ENCODE measurements around the gene CES3.
"Not testable (repeated sequence)": the region's sequence is repeated elsewhere in the genome, so short reads cannot be mapped to it uniquely, and the experiment has no call there.

CES3 gene

GRCh38 chr16:66927918-66928649, 33.0 kb upstream of the CES3 start:
- DNase-seq = no peak

- peak; percentile 73 for DNase-seq
Observed at GRCh38 chr16:66928702-66929388, 32.2 kb upstream of the CES3 start.

- no peak for DNase-seq
Observed at GRCh38 chr16:66930189-66930588, 30.9 kb upstream of the CES3 start.

- no peak for DNase-seq
Observed at GRCh38 chr16:66931665-66932064, 29.4 kb upstream of the CES3 start.

GRCh38 chr16:66932076-66932475, 29.0 kb upstream of the CES3 start:
- DNase-seq = no peak

- no peak for DNase-seq
Observed at GRCh38 chr16:66933776-66934137, 27.3 kb upstream of the CES3 start.

- DNase-seq = peak; percentile 94
Observed at GRCh38 chr16:66934138-66934838, 26.8 kb upstream of the CES3 start, which contains the start of gene CIAO2B. Gene CIAO2B, minus strand, starts transcription at chr16:66934402. Its CDS starts 38 bp downstream, at chr16:66934364.

- DNase-seq = not testable (repeated sequence)
Observed at GRCh38 chr16:66934839-66935313, 26.2 kb upstream of the CES3 start.

- no peak for DNase-seq
Observed at GRCh38 chr16:66935314-66936011, 25.6 kb upstream of the CES3 start, which contains the start of gene CES2. Gene CES2, plus strand, starts transcription at chr16:66935516. Its CDS starts 120 bp downstream, at chr16:66935636.

- no peak for DNase-seq
Observed at GRCh38 chr16:66936462-66936861, 24.6 kb upstream of the CES3 start.

- DNase-seq = no peak
Observed at GRCh38 chr16:66936889-66937554, 24.0 kb upstream of the CES3 start.

GRCh38 chr16:66937725-66938337, 23.2 kb upstream of the CES3 start:
- no peak for DNase-seq

GRCh38 chr16:66939366-66939765, 21.7 kb upstream of the CES3 start:
- DNase-seq = no peak

- no peak for DNase-seq
Observed at GRCh38 chr16:66940236-66940635, 20.8 kb upstream of the CES3 start.

GRCh38 chr16:66942981-66943380, 18.1 kb upstream of the CES3 start:
- no peak for DNase-seq

GRCh38 chr16:66943426-66944053, 17.5 kb upstream of the CES3 start:
- no peak for DNase-seq

- no peak for DNase-seq
Observed at GRCh38 chr16:66944054-66944441, 17.0 kb upstream of the CES3 start.

- not testable (repeated sequence) for DNase-seq
Observed at GRCh38 chr16:66944971-66945370, 16.1 kb upstream of the CES3 start.

- no peak for DNase-seq
Observed at GRCh38 chr16:66945939-66946338, 15.1 kb upstream of the CES3 start.

- DNase-seq = no peak
Observed at GRCh38 chr16:66946541-66946940, 14.5 kb upstream of the CES3 start.

GRCh38 chr16:66946974-66947301, 14.1 kb upstream of the CES3 start:
- DNase-seq = no peak

Measured in stimulated activated CD8-positive, alpha-beta memory T cell treated with anti-CD3 and anti-CD28 coated beads, Interleukin-4, amount 100 ng/mL, for 48 hours (primary cell).